HepG2 (cell line): ENCODE results near the gene LDAH. TPM values are rescaled to one million over a fixed set of nuclear protein-coding genes. Genes with fewer than 3 reads are reported as not detected.

Experiments used
- CEBPB ChIP-seq: IDR thresholded peaks from 2 replicates; pipeline ENCODE4 v1.6.1; 2011; ENCODE audit warnings: low read depth, low read length, improper control_type of control experiment, borderline replicate concordance
- CEBPG ChIP-seq: IDR thresholded peaks from 2 replicates; pipeline ENCODE4 v1.6.1; 2016
- CREM ChIP-seq, 2 experiments: sonication (generic) in 1 of 2; formaldehyde crosslinking in 1 of 2; IDR thresholded peaks; 2 replicates each; pipeline versions ENCODE4 v1.4.0 to v1.6.1; 2016 to 2020; ENCODE audit warnings: antibody characterized with exemption in 1 of 2, mild to moderate bottlenecking in 1 of 2, missing genetic modification reagents in 1 of 2
- FOXA1 ChIP-seq, 2 experiments: fragments of 450-650 bp in 1 of 2; sonication (generic) in 1 of 2; formaldehyde crosslinking in 1 of 2; IDR thresholded peaks; 2 replicates each; pipeline versions ENCODE4 v1.4.0 to v1.6.1; 2016 to 2020; ENCODE audit warnings: missing genetic modification reagents in 1 of 2
- IRX3 ChIP-seq: sonication (generic); formaldehyde crosslinking; IDR thresholded peaks from 2 replicates; pipeline ENCODE4 v1.8.1; 2023; ENCODE audit warnings: mild to moderate bottlenecking, low read depth, missing genetic modification reagents, borderline replicate concordance
- MIXL1 ChIP-seq: IDR thresholded peaks from 2 replicates; pipeline ENCODE4 v1.6.1; 2016
- PHF20 ChIP-seq: sonication (generic); formaldehyde crosslinking; IDR thresholded peaks from 2 replicates; pipeline ENCODE4 v1.5.0; 2020; ENCODE audit warnings: mild to moderate bottlenecking, missing genetic modification reagents
- PHF21A ChIP-seq: sonication (generic); formaldehyde crosslinking; IDR thresholded peaks from 2 replicates; pipeline ENCODE4 v1.5.0; 2020; ENCODE audit warnings: mild to moderate bottlenecking, missing genetic modification reagents
- PITX1 ChIP-seq: sonication (generic); formaldehyde crosslinking; IDR thresholded peaks from 2 replicates; pipeline ENCODE4 v1.5.1; 2020; ENCODE audit warnings: mild to moderate bottlenecking, missing genetic modification reagents
- PPARG ChIP-seq: conservative IDR thresholded peaks from 2 replicates; pipeline ENCODE4 v1.6.1; 2016; ENCODE audit warnings: missing biosample characterization, missing genetic modification reagents
- SOX6 ChIP-seq, 2 experiments: fragments of 450-650 bp in 1 of 2; sonication (generic) in 1 of 2; formaldehyde crosslinking in 1 of 2; IDR thresholded peaks; 2 replicates each; pipeline versions ENCODE4 v1.4.0 to v1.6.1; 2017 to 2020; ENCODE audit warnings: antibody characterized with exemption in 1 of 2, mild to moderate bottlenecking in 1 of 2, missing genetic modification reagents in 1 of 2
- SPEN ChIP-seq: sonication (generic); formaldehyde crosslinking; IDR thresholded peaks from 2 replicates; pipeline ENCODE4 v1.5.1; 2020; ENCODE audit warnings: low read depth, mild to moderate bottlenecking, missing genetic modification reagents
- TEAD3 ChIP-seq: optimal IDR thresholded peaks from 2 replicates; pipeline ENCODE3; 2016; ENCODE audit warnings: borderline replicate concordance
- ZFP36L1 ChIP-seq: sonication (generic); formaldehyde crosslinking; IDR thresholded peaks from 2 replicates; pipeline ENCODE4 v1.8.0; 2022; ENCODE audit warnings: mild to moderate bottlenecking, missing genetic modification reagents, moderate library complexity
- polyA plus RNA-seq, 8 experiments: library from polyadenylated mRNA; depleted of rRNA in 3 of 8; stranded (reverse) in 7 of 8; unstranded in 1 of 8; fragments of >200 nt; fragmentation: Illumina TruSeq in 4 of 8; extraction: Trizol in 4 of 8; gene quantifications; 2 replicates each; pipeline versions ENCODE4 v1.2.1 to v1.2.3, GENCODE V29; 2011 to 2016; ENCODE audit warnings: low read depth in 4 of 8, missing spikeins in 1 of 8, mixed read lengths in 1 of 8; ENCODE audit not compliant: insufficient read depth in 1 of 8
- total RNA-seq, 5 experiments: library from RNA; depleted of rRNA; stranded (reverse); fragments of >200 nt; fragmentation: Illumina TruSeq; extraction: Trizol; gene quantifications; 2 replicates each; pipeline ENCODE4 v1.2.3, GENCODE V29; 2016; ENCODE audit warnings: low read depth in 1 of 5
- TF ChIP-seq, protein P1 (sequence below): sonication (generic); formaldehyde crosslinking; IDR thresholded peaks from 2 replicates; pipeline ENCODE4 v1.4.0; 2020; ENCODE audit warnings: missing genetic modification reagents, borderline replicate concordance
- TF ChIP-seq, protein P2 (sequence below): IDR thresholded peaks from 2 replicates; pipeline ENCODE4 v1.6.1; 2016; ENCODE audit warnings: low read depth
- TF ChIP-seq, protein P3 (sequence below): IDR thresholded peaks from 2 replicates; pipeline ENCODE4 v1.6.1; 2018; ENCODE audit warnings: missing genetic modification reagents, mild to moderate bottlenecking, missing compliant biosample characterization
- TF ChIP-seq, protein P4 (sequence below): sonication (generic); formaldehyde crosslinking; IDR thresholded peaks from 2 replicates; pipeline ENCODE4 v1.8.0; 2022; ENCODE audit warnings: mild to moderate bottlenecking, missing genetic modification reagents
- TF ChIP-seq, protein P5 (sequence below), 2 experiments: sonication (generic) in 1 of 2; formaldehyde crosslinking in 1 of 2; IDR thresholded peaks; 2 replicates each; pipeline versions ENCODE4 v1.5.1 to v1.6.1; 2011 to 2020; ENCODE audit warnings: borderline replicate concordance in 1 of 2, low read depth in 1 of 2, low read length in 1 of 2, mild to moderate bottlenecking in 1 of 2, missing genetic modification reagents in 1 of 2, moderate library complexity in 1 of 2

Gene LDAH
- total and polyA plus RNA-seq, 2 of the 13 experiments (the other 11 are each of a cell fraction or from before 2014, with no cell fraction given): 28.8 to 46.2 TPM

DNA sequence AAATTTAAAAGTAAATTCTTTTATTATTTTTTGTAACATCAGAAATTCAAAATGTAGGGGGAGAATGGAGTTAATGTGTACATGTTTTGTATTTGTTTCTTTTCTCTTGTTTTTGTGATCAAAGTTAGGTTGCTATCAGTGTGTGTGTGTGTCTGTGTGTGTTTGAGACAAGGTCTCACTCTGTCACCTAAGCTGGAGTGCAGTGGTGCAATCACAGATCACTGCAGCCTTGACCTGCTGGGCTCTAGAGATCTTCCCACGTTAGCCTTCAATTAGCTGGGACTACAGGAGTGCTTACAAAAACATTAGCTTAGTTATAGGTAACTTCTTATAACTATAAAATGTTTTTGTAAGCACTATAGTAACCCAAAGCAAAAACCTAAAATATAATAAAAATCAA is 105.3 kb downstream of the LDAH start (continued):
- TF ChIP-seq, protein P1, sequence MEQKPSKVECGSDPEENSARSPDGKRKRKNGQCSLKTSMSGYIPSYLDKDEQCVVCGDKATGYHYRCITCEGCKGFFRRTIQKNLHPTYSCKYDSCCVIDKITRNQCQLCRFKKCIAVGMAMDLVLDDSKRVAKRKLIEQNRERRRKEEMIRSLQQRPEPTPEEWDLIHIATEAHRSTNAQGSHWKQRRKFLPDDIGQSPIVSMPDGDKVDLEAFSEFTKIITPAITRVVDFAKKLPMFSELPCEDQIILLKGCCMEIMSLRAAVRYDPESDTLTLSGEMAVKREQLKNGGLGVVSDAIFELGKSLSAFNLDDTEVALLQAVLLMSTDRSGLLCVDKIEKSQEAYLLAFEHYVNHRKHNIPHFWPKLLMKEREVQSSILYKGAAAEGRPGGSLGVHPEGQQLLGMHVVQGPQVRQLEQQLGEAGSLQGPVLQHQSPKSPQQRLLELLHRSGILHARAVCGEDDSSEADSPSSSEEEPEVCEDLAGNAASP (CRISPR knock-in tag): peak; percentile 79; the same call in 1 of the 2 replicates
- peak; percentile 48 for TF ChIP-seq TEAD3 (CRISPR knock-in tag)
- 0 out of 2 replicates have a peak, but pooled peaks have one; percentile 24 for TF ChIP-seq PHF21A
- no peak for TF ChIP-seq FOXA1 (IDR thresholded peaks at IDR 0.05)
- 0 out of 2 replicates have a peak, but pooled peaks have one; percentile 24 for TF ChIP-seq FOXA1 (CRISPR knock-in tag; IDR thresholded peaks at IDR 0.05)
- 0 out of 2 replicates have a peak, but pooled peaks have one; percentile 52 for TF ChIP-seq ZFP36L1
- TF ChIP-seq CREM (IDR thresholded peaks at IDR 0.05): peak; percentile 42
- TF ChIP-seq CREM (CRISPR knock-in tag; IDR thresholded peaks at IDR 0.05): no peak
- TF ChIP-seq, protein P2, sequence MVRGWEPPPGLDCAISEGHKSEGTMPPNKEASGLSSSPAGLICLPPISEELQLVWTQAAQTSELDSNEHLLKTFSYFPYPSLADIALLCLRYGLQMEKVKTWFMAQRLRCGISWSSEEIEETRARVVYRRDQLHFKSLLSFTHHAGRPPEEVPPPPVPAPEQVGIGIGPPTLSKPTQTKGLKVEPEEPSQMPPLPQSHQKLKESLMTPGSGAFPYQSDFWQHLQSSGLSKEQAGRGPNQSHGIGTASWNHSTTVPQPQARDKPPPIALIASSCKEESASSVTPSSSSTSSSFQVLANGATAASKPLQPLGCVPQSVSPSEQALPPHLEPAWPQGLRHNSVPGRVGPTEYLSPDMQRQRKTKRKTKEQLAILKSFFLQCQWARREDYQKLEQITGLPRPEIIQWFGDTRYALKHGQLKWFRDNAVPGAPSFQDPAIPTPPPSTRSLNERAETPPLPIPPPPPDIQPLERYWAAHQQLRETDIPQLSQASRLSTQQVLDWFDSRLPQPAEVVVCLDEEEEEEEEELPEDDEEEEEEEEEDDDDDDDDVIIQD (CRISPR knock-in tag): peak; percentile 83; the same call in 1 of the 2 replicates
- peak; percentile 87 for TF ChIP-seq CEBPG
- no peak for TF ChIP-seq SOX6 (IDR thresholded peaks at IDR 0.05)
- peak; percentile 76 for TF ChIP-seq SOX6 (CRISPR knock-in tag; IDR thresholded peaks at IDR 0.05)
- peak; percentile 76; the same call in 1 of the 2 replicates for TF ChIP-seq MIXL1 (CRISPR knock-in tag)
- 0 out of 2 replicates have a peak, but pooled peaks have one; percentile 25 for TF ChIP-seq PPARG (CRISPR knock-in tag)
- peak; percentile 83 for TF ChIP-seq CEBPB
- peak; percentile 70 for TF ChIP-seq PITX1 (CRISPR knock-in tag)
- TF ChIP-seq, protein P3, sequence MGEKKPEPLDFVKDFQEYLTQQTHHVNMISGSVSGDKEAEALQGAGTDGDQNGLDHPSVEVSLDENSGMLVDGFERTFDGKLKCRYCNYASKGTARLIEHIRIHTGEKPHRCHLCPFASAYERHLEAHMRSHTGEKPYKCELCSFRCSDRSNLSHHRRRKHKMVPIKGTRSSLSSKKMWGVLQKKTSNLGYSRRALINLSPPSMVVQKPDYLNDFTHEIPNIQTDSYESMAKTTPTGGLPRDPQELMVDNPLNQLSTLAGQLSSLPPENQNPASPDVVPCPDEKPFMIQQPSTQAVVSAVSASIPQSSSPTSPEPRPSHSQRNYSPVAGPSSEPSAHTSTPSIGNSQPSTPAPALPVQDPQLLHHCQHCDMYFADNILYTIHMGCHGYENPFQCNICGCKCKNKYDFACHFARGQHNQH (CRISPR knock-in tag): no peak
- TF ChIP-seq, protein P4, sequence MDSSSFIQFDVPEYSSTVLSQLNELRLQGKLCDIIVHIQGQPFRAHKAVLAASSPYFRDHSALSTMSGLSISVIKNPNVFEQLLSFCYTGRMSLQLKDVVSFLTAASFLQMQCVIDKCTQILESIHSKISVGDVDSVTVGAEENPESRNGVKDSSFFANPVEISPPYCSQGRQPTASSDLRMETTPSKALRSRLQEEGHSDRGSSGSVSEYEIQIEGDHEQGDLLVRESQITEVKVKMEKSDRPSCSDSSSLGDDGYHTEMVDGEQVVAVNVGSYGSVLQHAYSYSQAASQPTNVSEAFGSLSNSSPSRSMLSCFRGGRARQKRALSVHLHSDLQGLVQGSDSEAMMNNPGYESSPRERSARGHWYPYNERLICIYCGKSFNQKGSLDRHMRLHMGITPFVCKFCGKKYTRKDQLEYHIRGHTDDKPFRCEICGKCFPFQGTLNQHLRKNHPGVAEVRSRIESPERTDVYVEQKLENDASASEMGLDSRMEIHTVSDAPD (CRISPR knock-in tag): no peak
- TF ChIP-seq IRX3: no peak
- TF ChIP-seq, protein P5, sequence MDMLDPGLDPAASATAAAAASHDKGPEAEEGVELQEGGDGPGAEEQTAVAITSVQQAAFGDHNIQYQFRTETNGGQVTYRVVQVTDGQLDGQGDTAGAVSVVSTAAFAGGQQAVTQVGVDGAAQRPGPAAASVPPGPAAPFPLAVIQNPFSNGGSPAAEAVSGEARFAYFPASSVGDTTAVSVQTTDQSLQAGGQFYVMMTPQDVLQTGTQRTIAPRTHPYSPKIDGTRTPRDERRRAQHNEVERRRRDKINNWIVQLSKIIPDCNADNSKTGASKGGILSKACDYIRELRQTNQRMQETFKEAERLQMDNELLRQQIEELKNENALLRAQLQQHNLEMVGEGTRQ (IDR thresholded peaks at IDR 0.05; ENCODE audit: low read depth, low read length): no peak
- TF ChIP-seq, protein P5 (CRISPR knock-in tag; IDR thresholded peaks at IDR 0.05; ENCODE audit: borderline replicate concordance): no peak
- TF ChIP-seq SPEN (CRISPR knock-in tag): peak; percentile 69; the same call in 1 of the 2 replicates
- TF ChIP-seq PHF20 (CRISPR knock-in tag): no peak
